Sigmoid colon (tissue), 4 donors: ENCODE results near the gene OR10Z1.

Source experiments
- CTCF ChIP-seq, 4 experiments: fragments of 450-650 bp in 3 of 4; fragments of 200-600 bp in 1 of 4; IDR thresholded peaks; one replicate each; pipeline ENCODE4 v1.5.1; 2016 to 2019; ENCODE audit warnings: antibody characterized with exemption in 4 of 4, mild to moderate bottlenecking in 3 of 4, moderate library complexity in 2 of 4
- EP300 ChIP-seq, 4 donors: sonication (generic); formaldehyde crosslinking; IDR thresholded peaks; one replicate each; pipeline ENCODE4 v1.6.1; 2017; ENCODE audit warnings: antibody characterized with exemption in 4 of 4
- POLR2A ChIP-seq, 2 donors: fragments of 450-650 bp; IDR thresholded peaks; one replicate each; pipeline ENCODE4 v1.6.1; 2016; ENCODE audit warnings: antibody characterized with exemption in 2 of 2, mild to moderate bottlenecking in 2 of 2, moderate library complexity in 2 of 2

GRCh38 chr1:158572226-158572625 is 32.8 kb upstream of the OR10Z1 start:
- no peak for TF ChIP-seq POLR2A (IDR thresholded peaks at IDR 0.05)
- no peak for TF ChIP-seq CTCF (IDR thresholded peaks at IDR 0.05)
- no peak for TF ChIP-seq EP300 (IDR thresholded peaks at IDR 0.05)
